Psoas muscle (tissue), 8 donors: Measurements from ENCODE around the gene TRIM17. TPM values are rescaled to one million over a fixed set of nuclear protein-coding genes. Genes with fewer than 3 reads are reported as not detected.

Source experiments
- ATAC-seq, 4 donors: fragments of 200-7000 bp; cut with Tn5 transposase; one replicate each; pipeline ENCODE4 v1.9.1; 2020; ENCODE audit warnings: moderate library complexity in 3 of 4, mild to moderate bottlenecking in 2 of 4
- DNase-seq, 2 donors: peaks; one replicate each; pipeline ENCODE4 v3.0.0-alpha.2; 2020
- H3K27ac ChIP-seq: fragments of 200-600 bp; one replicate; pipeline ENCODE4 v1.8.0; 2022
- H3K27me3 ChIP-seq, 3 donors: fragments of 200-600 bp in 1 of 3; one replicate each; pipeline versions ENCODE4 v1.6.1 to v1.8.0; 2013 to 2022; ENCODE audit warnings: low read length in 2 of 3, mild to moderate bottlenecking in 2 of 3, moderate library complexity in 1 of 3; ENCODE audit not compliant: insufficient read depth in 3 of 3
- H3K36me3 ChIP-seq, 2 donors: fragments of 200-600 bp in 1 of 2; one replicate each; pipeline versions ENCODE4 v1.6.1 to v1.8.0; 2013 to 2022; ENCODE audit warnings: low read depth in 1 of 2, mild to moderate bottlenecking in 1 of 2, moderate library complexity in 1 of 2; ENCODE audit not compliant: insufficient read depth in 1 of 2
- H3K4me1 ChIP-seq: fragments of 200-600 bp; one replicate; pipeline ENCODE4 v1.8.0; 2022
- H3K4me3 ChIP-seq: fragments of 200-600 bp; one replicate; pipeline ENCODE4 v1.8.0; 2022; ENCODE audit warnings: mild to moderate bottlenecking
- H3K9me3 ChIP-seq: fragments of 200-600 bp; one replicate; pipeline ENCODE4 v1.8.0; 2022
- CTCF ChIP-seq: fragments of 200-600 bp; IDR thresholded peaks from one replicate; pipeline ENCODE4 v1.8.0; 2022; ENCODE audit warnings: antibody characterized with exemption
- WGBS, 3 donors: extraction: QIAGEN DNeasy Blood & Tissue Kit; methylation state at CpG; one replicate each; pipeline versions ENCODE4 v1.1.6 to v1.1.7; 2013; 5-methylcytosine and 5-hydroxymethylcytosine counted together
- intact Hi-C, 2 donors: fragments of 100-400 bp; cut with DNase I; formaldehyde crosslinking; loops; one replicate each; pipeline versions ENCODE4 v1.11.0 to v1.14.2; 2022
- polyA plus RNA-seq, 3 donors: library from polyadenylated mRNA; stranded (reverse); fragments of 200-250 nt; gene quantifications; one replicate each; pipeline ENCODE4 v1.2.3, GENCODE V29; 2013
- total RNA-seq, 4 donors: library from RNA; stranded (reverse); fragmentation: NEBNext Ultra II Directional in 2 of 4; extraction: Animal tissue kit (Norgen Biotek cat#: 25700) in 2 of 4; gene quantifications; one replicate each; pipeline versions ENCODE4 v1.2.1 to v1.2.4, GENCODE V29; 2021 to 2023
- donor health status: healthy with polysubstance abuse.
- donor health status: DM: no; HTN: no; CAD: no; lungs with moderate emphysema.
- donor health status: Bipolar disorder and iron deficiency.
- donor health status: healthy.
- donor health status: DM: yes; HTN: yes; CAD: no.
- donor health status: DM: no; HTN: no; CAD: no.
- donor health status: DM: no; HTN: no; CAD: no.
- donor health status: DM: yes; HTN: yes; CAD: no.

TRIM17 gene
- total and polyA plus RNA-seq, 7 donors, result 0.03 TPM; not detected in 6

- H3K36me3 ChIP-seq, result no peaks in the 10 kb centered on the region
- H3K27ac ChIP-seq, result no peak overlapping the region
- TF ChIP-seq CTCF, result no peak
- WGBS, 3 donors, result 97 to 99% (median 98%) methylated on average over 62 of the region's 62 CpGs
- no peaks in the 10 kb centered on the region for H3K4me1 ChIP-seq
- no peaks in the 10 kb centered on the region for H3K9me3 ChIP-seq
- intact Hi-C loops, result no loop called here
- peaks cover 0 to 3% (median 0%) of the 10 kb centered on the region in 3 donors for H3K27me3 ChIP-seq
- DNase-seq, result no peak
- H3K4me3 ChIP-seq, result no peak overlapping the region
- no peak for ATAC-seq
Observed at GRCh38 chr1:228424685-228425660, 8.3 kb upstream of the TRIM17 start.

- H3K9me3 ChIP-seq, result no peaks in the 10 kb centered on the region
- no peaks in the 10 kb centered on the region for H3K4me1 ChIP-seq
- no peak for TF ChIP-seq CTCF
- no peak overlapping the region for H3K27ac ChIP-seq
- H3K27me3 ChIP-seq, result peaks cover 0 to 1% (median 0%) of the 10 kb centered on the region in 3 donors
- intact Hi-C loops, result no loop called here
- ATAC-seq (no peak), DNase-seq (no peak)
- no peak overlapping the region for H3K4me3 ChIP-seq
- 89 to 90% (median 89%) methylated on average over 7 of the region's 7 CpGs for WGBS, 3 donors
- no peaks in the 10 kb centered on the region for H3K36me3 ChIP-seq
Observed at GRCh38 chr1:228423404-228424053, 6.9 kb upstream of the TRIM17 start.

- intact Hi-C loops, result no loop called here
- ATAC-seq (no peak), DNase-seq (no peak)
- H3K9me3 ChIP-seq, result no peaks in the 10 kb centered on the region
- H3K36me3 ChIP-seq, result no peaks in the 10 kb centered on the region
- no peak for TF ChIP-seq CTCF
- H3K27me3 ChIP-seq, result peaks cover 0 to 19% (median 7%) of the 10 kb centered on the region in 3 donors
- H3K4me3 ChIP-seq, result no peak overlapping the region
- H3K4me1 ChIP-seq, result peaks cover 2% of the 10 kb centered on the region
- H3K27ac ChIP-seq, result no peak overlapping the region
- WGBS, 3 donors, result 88 to 96% (median 95%) methylated on average over 7 of the region's 7 CpGs
Observed at GRCh38 chr1:228420968-228421826, 4.5 kb upstream of the TRIM17 start.

- ATAC-seq (no peak), DNase-seq (no peak)
- H3K27me3 ChIP-seq, result peaks cover 0 to 35% (median 13%) of the 10 kb centered on the region in 3 donors
- H3K27ac ChIP-seq, result no peak overlapping the region
- 78 to 85% (median 83%) methylated on average over 7 of the region's 7 CpGs for WGBS, 3 donors
- no peak for TF ChIP-seq CTCF
- no peak overlapping the region for H3K4me3 ChIP-seq
- intact Hi-C loops, result no loop called here
- no peaks in the 10 kb centered on the region for H3K9me3 ChIP-seq
- H3K4me1 ChIP-seq, result peaks cover 5% of the 10 kb centered on the region
- no peaks in the 10 kb centered on the region for H3K36me3 ChIP-seq
Observed at GRCh38 chr1:228417483-228418203, 982 bp upstream of the TRIM17 start.
